Measurements from ENCODE around the gene RACGAP1.

DNA sequence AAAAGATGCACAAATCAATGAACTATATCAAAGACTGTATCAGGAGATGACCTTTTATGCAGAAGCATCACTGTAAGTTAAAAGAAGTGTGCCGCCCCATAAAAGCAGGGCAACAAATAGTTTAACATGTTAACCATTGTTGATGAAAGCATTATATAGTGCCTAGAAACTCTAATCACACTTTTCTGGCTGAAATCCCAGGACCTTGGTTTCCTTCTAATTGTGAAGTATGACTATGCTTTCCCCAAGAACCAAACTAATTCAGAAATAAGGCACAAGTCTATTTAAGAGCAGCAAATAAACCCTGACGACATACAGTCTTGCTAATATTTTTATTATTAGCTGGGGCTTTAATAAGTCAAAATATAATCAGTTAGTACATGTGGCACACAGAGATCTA, 21.7 kb downstream of the RACGAP1 start:
- TF ChIP-seq BACH2 (CRISPR knock-in tag; IDR thresholded peaks at IDR 0.05; ENCODE audit: borderline replicate concordance) (no peak), SNAI2 (CRISPR knock-in tag; IDR thresholded peaks at IDR 0.05) (no peak), ISL1 (CRISPR knock-in tag; IDR thresholded peaks at IDR 0.05) (no peak), TOX (CRISPR knock-in tag; IDR thresholded peaks at IDR 0.05; ENCODE audit: borderline replicate concordance) (no peak), ARNTL (CRISPR knock-in tag; IDR thresholded peaks at IDR 0.05; ENCODE audit: borderline replicate concordance, low read depth) (no peak), ZFP30 (CRISPR knock-in tag; IDR thresholded peaks at IDR 0.05) (no peak), OSR1 (CRISPR knock-in tag; IDR thresholded peaks at IDR 0.05) (no peak), ESRRG (CRISPR knock-in tag; IDR thresholded peaks at IDR 0.05) (no peak), GLIS3 (CRISPR knock-in tag; IDR thresholded peaks at IDR 0.05) (no peak), RARB (CRISPR knock-in tag; IDR thresholded peaks at IDR 0.05) (no peak)
- TF ChIP-seq, protein P1, sequence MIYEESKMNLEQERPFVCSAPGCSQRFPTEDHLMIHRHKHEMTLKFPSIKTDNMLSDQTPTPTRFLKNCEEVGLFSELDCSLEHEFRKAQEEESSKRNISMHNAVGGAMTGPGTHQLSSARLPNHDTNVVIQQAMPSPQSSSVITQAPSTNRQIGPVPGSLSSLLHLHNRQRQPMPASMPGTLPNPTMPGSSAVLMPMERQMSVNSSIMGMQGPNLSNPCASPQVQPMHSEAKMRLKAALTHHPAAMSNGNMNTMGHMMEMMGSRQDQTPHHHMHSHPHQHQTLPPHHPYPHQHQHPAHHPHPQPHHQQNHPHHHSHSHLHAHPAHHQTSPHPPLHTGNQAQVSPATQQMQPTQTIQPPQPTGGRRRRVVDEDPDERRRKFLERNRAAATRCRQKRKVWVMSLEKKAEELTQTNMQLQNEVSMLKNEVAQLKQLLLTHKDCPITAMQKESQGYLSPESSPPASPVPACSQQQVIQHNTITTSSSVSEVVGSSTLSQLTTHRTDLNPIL (CRISPR knock-in tag; IDR thresholded peaks at IDR 0.05; ENCODE audit: low read depth), result no peak
- TF ChIP-seq, protein P2, sequence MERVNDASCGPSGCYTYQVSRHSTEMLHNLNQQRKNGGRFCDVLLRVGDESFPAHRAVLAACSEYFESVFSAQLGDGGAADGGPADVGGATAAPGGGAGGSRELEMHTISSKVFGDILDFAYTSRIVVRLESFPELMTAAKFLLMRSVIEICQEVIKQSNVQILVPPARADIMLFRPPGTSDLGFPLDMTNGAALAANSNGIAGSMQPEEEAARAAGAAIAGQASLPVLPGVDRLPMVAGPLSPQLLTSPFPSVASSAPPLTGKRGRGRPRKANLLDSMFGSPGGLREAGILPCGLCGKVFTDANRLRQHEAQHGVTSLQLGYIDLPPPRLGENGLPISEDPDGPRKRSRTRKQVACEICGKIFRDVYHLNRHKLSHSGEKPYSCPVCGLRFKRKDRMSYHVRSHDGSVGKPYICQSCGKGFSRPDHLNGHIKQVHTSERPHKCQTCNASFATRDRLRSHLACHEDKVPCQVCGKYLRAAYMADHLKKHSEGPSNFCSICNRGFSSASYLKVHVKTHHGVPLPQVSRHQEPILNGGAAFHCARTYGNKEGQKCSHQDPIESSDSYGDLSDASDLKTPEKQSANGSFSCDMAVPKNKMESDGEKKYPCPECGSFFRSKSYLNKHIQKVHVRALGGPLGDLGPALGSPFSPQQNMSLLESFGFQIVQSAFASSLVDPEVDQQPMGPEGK (CRISPR knock-in tag; IDR thresholded peaks at IDR 0.05; ENCODE audit: borderline replicate concordance), result no peak
